ENCODE results near the gene MMP15. TPM values are rescaled to one million over a fixed set of nuclear protein-coding genes. Genes with fewer than 3 reads are reported as not detected.

MMP15 gene
- total RNA-seq, 1 donor from 2014 or later: 15.4 TPM

GRCh38 chr16:57996406-57997175 lies 29.0 kb upstream of the MMP15 start:
- H3K4me1 ChIP-seq (ENCODE audit: insufficient read depth, low read length): peaks cover 22% of the 10 kb centered on the region
- H3K9me3 ChIP-seq (ENCODE audit: insufficient read depth, low read depth, low read length): no peaks in the 10 kb centered on the region
- no peak overlapping the region for H2AFZ ChIP-seq (ENCODE audit: low read depth, low read length)
- DNase-seq (ENCODE audit: low read depth): no peak
- H4K20me1 ChIP-seq (ENCODE audit: insufficient read depth, low read length): peaks cover 31% of the 10 kb centered on the region
- no peaks in the 10 kb centered on the region for H3K27me3 ChIP-seq (ENCODE audit: insufficient read depth, low read length)
- TF ChIP-seq CTCF (IDR thresholded peaks at IDR 0.05; ENCODE audit: insufficient read depth, low read depth, low read length): no peak
- no peak for TF ChIP-seq EZH2 (IDR thresholded peaks at IDR 0.05; ENCODE audit: insufficient read depth, low read length)
- no peak overlapping the region for H3K9ac ChIP-seq (ENCODE audit: low read length)
- Mint-ChIP-seq H3K9me3 (ENCODE audit: unreplicated experiment) (no peaks in the 10 kb centered on the region), H3K27ac (ENCODE audit: unreplicated experiment) (no peak overlapping the region), H3K4me1 (ENCODE audit: low read depth, unreplicated experiment) (peaks cover 18% of the 10 kb centered on the region), H3K4me3 (ENCODE audit: unreplicated experiment) (no peak overlapping the region), H3K36me3 (ENCODE audit: low read depth, unreplicated experiment) (peaks cover 16% of the 10 kb centered on the region), H3K27me3 (ENCODE audit: low read depth, unreplicated experiment) (no peaks in the 10 kb centered on the region)
- no peak overlapping the region for H3K4me3 ChIP-seq (ENCODE audit: insufficient read depth, low read depth, low read length)
- H3K36me3 ChIP-seq (ENCODE audit: insufficient read depth, low read length): peaks cover 2% of the 10 kb centered on the region
- no peak overlapping the region for H3K27ac ChIP-seq (ENCODE audit: low read depth, low read length)
- H3K4me2 ChIP-seq (ENCODE audit: low read length): no peak overlapping the region
- H3K79me2 ChIP-seq (ENCODE audit: insufficient read depth, low read length): peaks cover 18% of the 10 kb centered on the region
- FAIRE-seq: no peak

GRCh38 chr16:57997176-57997527 lies 28.4 kb upstream of the MMP15 start:
- Histone ChIP-seq H3K9ac (ENCODE audit: low read length) (no peak overlapping the region), H3K36me3 (ENCODE audit: insufficient read depth, low read length) (peaks cover 2% of the 10 kb centered on the region), H4K20me1 (ENCODE audit: insufficient read depth, low read length) (peaks cover 34% of the 10 kb centered on the region), H2AFZ (ENCODE audit: low read depth, low read length) (no peak overlapping the region), H3K9me3 (ENCODE audit: insufficient read depth, low read depth, low read length) (no peaks in the 10 kb centered on the region), H3K4me3 (ENCODE audit: insufficient read depth, low read depth, low read length) (no peak overlapping the region), H3K4me2 (ENCODE audit: low read length) (no peak overlapping the region), H3K27ac (ENCODE audit: low read depth, low read length) (no peak overlapping the region), H3K4me1 (ENCODE audit: insufficient read depth, low read length) (peaks cover 26% of the 10 kb centered on the region), H3K79me2 (ENCODE audit: insufficient read depth, low read length) (peaks cover 24% of the 10 kb centered on the region), H3K27me3 (ENCODE audit: insufficient read depth, low read length) (no peaks in the 10 kb centered on the region)
- no peak for DNase-seq (ENCODE audit: low read depth)
- Mint-ChIP-seq H3K36me3 (ENCODE audit: low read depth, unreplicated experiment) (peaks cover 16% of the 10 kb centered on the region), H3K4me1 (ENCODE audit: low read depth, unreplicated experiment) (peaks cover 23% of the 10 kb centered on the region), H3K27me3 (ENCODE audit: low read depth, unreplicated experiment) (no peaks in the 10 kb centered on the region), H3K27ac (ENCODE audit: unreplicated experiment) (no peak overlapping the region), H3K9me3 (ENCODE audit: unreplicated experiment) (no peaks in the 10 kb centered on the region), H3K4me3 (ENCODE audit: unreplicated experiment) (no peak overlapping the region)
- no peak for TF ChIP-seq CTCF (IDR thresholded peaks at IDR 0.05; ENCODE audit: insufficient read depth, low read depth, low read length)
- no peak for TF ChIP-seq EZH2 (IDR thresholded peaks at IDR 0.05; ENCODE audit: insufficient read depth, low read length)
- FAIRE-seq: no peak

All from astrocyte (in vitro differentiated cells and primary cell).